Activated naive CD4-positive, alpha-beta T cell treated with anti-CD3 and anti-CD28 coated beads for 36 hours (primary cell): ENCODE results near the gene LHFPL6. TPM values are rescaled to one million over a fixed set of nuclear protein-coding genes. Genes with fewer than 3 reads are reported as not detected.

Source experiments
- CTCF ChIA-PET: fragments of 350-600 bp; sonication (Branson Sonifier 250); formaldehyde crosslinking; loops from one replicate; lab custom pipeline; 2021; ENCODE audit warnings: antibody characterized with exemption; lab: Charles Lee
- DNase-seq: peaks from one replicate; pipeline ENCODE4 v3.0.0-alpha.2; 2020
- H3K27ac Mint-ChIP-seq: one replicate; pipeline ENCODE4 v1.8.0; 2021; ENCODE audit warnings: mild to moderate bottlenecking, mixed read lengths
- H3K27me3 Mint-ChIP-seq: one replicate; pipeline ENCODE4 v1.8.0; 2021; ENCODE audit warnings: low read depth, mixed read lengths
- H3K36me3 Mint-ChIP-seq: one replicate; pipeline ENCODE4 v1.8.0; 2021; ENCODE audit warnings: low read depth, mixed read lengths
- H3K4me1 Mint-ChIP-seq: one replicate; pipeline ENCODE4 v1.8.0; 2021; ENCODE audit warnings: low read depth, mixed read lengths
- H3K4me3 Mint-ChIP-seq: one replicate; pipeline ENCODE4 v1.8.0; 2021; ENCODE audit warnings: mild to moderate bottlenecking, moderate library complexity, mixed read lengths
- H3K9me3 Mint-ChIP-seq: one replicate; pipeline ENCODE4 v1.8.0; 2021; ENCODE audit warnings: mixed read lengths
- intact Hi-C: fragments of 100-400 bp; cut with micrococcal nuclease; formaldehyde crosslinking; loops from one replicate; pipeline ENCODE4 v1.15.1; 2023
- total RNA-seq, 2 experiments: library from RNA; stranded (reverse); gene quantifications; one replicate each; pipeline ENCODE4 v1.2.3, GENCODE V29; 2021

The LHFPL6 gene
- total RNA-seq, 2 experiments from 2014 or later = 1.2 to 1.5 TPM

GRCh38 chr13:39540929-39541605, 61.9 kb downstream of the LHFPL6 start:
- no peak overlapping the region for H3K27ac Mint-ChIP-seq
- no peaks in the 10 kb centered on the region for H3K4me1 Mint-ChIP-seq
- intact Hi-C loops = no loop called here
- no peaks in the 10 kb centered on the region for H3K36me3 Mint-ChIP-seq
- H3K27me3 Mint-ChIP-seq = peaks cover 14% of the 10 kb centered on the region
- CTCF ChIA-PET = no interaction called here
- DNase-seq = no peak
- H3K9me3 Mint-ChIP-seq = no peaks in the 10 kb centered on the region
- H3K4me3 Mint-ChIP-seq = no peak overlapping the region

GRCh38 chr13:39538816-39539790, 63.9 kb downstream of the LHFPL6 start:
- Mint-ChIP-seq H3K27me3 (peaks cover 11% of the 10 kb centered on the region), H3K4me1 (no peaks in the 10 kb centered on the region), H3K36me3 (no peaks in the 10 kb centered on the region), H3K9me3 (no peaks in the 10 kb centered on the region), H3K4me3 (no peak overlapping the region), H3K27ac (no peak overlapping the region)
- intact Hi-C loops = no loop called here
- DNase-seq = no peak
- CTCF ChIA-PET = interaction anchor here (0.6 kb wide), 1 partner anchor 85 kb away, joined by 4 read pairs; no protein-coding TSS in a partner anchor

DNA sequence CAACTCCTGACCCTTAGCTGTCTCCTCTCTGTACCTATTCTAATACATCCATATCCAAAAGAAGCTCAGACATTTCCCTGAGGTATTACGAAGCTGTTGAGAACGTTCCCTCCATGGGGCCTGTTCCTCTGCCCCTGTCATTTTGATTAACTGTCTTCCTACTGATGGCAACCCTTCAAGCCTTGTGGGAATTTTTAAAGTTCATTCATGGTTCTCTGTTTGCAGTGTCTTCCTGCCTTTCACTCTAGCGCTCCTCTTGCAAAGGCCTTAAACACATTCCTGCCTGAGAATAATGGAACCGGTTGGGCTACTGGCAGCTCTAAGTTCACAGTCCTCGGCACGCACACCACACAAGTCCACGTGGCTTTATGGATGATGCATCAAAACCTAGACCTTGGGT, 66.1 kb downstream of the LHFPL6 start:
- intact Hi-C loops = no loop called here
- CTCF ChIA-PET = no interaction called here
- Mint-ChIP-seq H3K9me3 (no peaks in the 10 kb centered on the region), H3K27me3 (peaks cover 10% of the 10 kb centered on the region), H3K27ac (no peak overlapping the region), H3K4me3 (no peak overlapping the region), H3K4me1 (no peaks in the 10 kb centered on the region), H3K36me3 (no peaks in the 10 kb centered on the region)
- no peak for DNase-seq

DNA sequence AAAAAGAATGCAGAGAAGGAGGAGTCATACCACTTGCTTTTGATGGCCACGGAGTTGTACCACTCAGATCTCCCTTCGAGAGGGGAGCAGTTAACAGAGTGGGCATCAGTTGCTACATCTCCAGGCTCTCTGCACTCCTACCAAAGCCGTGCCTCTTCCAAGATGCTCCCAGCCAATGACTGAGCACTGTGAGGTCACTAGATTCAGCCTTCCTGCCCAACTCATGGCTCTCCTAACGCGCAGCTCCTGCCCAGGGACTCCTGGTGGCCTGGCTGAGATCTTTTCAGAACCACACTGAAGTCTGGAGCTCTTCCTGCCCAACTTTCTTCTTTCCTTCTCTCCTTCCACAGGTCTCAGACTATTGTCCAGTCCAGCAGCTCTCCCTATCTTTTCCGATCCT, 66.7 kb downstream of the LHFPL6 start:
- H3K27ac Mint-ChIP-seq = no peak overlapping the region
- no peak for DNase-seq
- no peak overlapping the region for H3K4me3 Mint-ChIP-seq
- no peaks in the 10 kb centered on the region for H3K4me1 Mint-ChIP-seq
- peaks cover 9% of the 10 kb centered on the region for H3K27me3 Mint-ChIP-seq
- CTCF ChIA-PET = no interaction called here
- intact Hi-C loops = no loop called here
- H3K36me3 Mint-ChIP-seq = no peaks in the 10 kb centered on the region
- no peaks in the 10 kb centered on the region for H3K9me3 Mint-ChIP-seq

DNA sequence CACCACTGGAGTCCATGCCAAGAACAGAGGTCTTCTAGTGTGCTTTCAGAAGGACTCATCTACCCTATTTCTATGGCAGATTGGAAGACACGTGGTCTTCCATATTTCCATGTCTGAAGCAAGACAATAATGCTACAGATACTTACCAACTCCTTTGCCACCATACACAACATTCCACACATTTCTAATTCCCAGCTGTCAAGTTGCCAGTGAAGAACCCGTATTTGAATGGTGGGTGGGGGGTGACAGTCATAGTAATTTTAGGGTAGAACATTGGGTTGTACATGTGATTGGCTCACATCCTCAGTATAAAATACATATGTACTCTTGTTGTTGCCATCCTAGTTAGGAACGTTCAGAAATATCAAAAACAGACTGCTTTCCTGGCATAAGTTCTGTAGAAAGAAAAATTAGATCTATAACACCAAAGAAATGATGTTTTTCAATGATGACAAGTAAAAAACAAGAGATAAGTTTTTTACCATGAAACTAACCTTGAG, 69.3 kb downstream of the LHFPL6 start:
- intact Hi-C loops = no loop called here

DNA sequence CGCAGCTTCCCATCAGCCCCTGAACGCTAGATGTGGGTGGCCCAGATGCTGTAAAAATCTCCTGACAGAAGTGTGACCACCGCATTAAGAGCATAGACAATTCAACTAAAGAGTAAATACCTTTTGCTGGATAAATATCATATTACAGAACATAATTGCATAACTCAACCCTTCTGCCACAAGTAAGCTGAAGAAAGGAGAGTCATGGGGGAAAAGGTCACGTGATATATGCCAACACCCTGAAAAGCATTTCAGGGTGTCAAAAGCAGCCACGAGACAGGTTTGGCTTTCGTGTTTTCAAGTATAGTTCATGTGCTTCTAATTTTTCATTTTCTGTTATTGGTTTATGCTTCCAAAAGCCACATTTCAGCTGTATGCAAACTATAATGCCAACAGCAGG, 71.3 kb downstream of the LHFPL6 start:
- peaks cover 25% of the 10 kb centered on the region for H3K27me3 Mint-ChIP-seq
- no peaks in the 10 kb centered on the region for H3K9me3 Mint-ChIP-seq
- no peaks in the 10 kb centered on the region for H3K36me3 Mint-ChIP-seq
- no peaks in the 10 kb centered on the region for H3K4me1 Mint-ChIP-seq
- no peak overlapping the region for H3K4me3 Mint-ChIP-seq
- CTCF ChIA-PET = interaction anchor here (0.7 kb wide), 1 partner anchor 132 kb away, joined by 3 read pairs; no protein-coding TSS in a partner anchor
- DNase-seq = no peak
- no peak overlapping the region for H3K27ac Mint-ChIP-seq
- intact Hi-C loops = no loop called here

More for the DNA sequence above, 69.3 kb downstream of the LHFPL6 start:
- CTCF ChIA-PET = no interaction called here
- Mint-ChIP-seq H3K4me3 (no peak overlapping the region), H3K4me1 (no peaks in the 10 kb centered on the region), H3K27ac (no peak overlapping the region), H3K9me3 (no peaks in the 10 kb centered on the region), H3K36me3 (no peaks in the 10 kb centered on the region), H3K27me3 (peaks cover 16% of the 10 kb centered on the region)
- DNase-seq = no peak

DNA sequence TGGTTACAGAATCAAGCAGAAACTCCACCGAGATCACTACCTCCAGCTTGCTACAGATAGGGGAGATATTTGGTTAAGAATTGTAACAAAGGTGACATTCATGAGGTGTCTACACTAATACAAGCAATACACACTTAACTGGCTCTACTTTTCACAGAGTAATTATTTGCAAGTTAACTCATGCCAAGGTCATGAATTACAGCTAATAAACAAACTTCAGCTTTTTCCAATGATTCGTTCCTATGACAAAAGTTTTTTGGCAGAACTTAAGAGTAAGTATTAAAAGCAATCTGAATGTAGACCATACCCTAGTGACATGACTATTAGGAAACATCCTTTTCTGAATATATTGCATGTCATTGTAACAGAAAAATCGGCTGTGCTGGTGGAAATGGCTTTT, 72.1 kb downstream of the LHFPL6 start:
- H3K4me3 Mint-ChIP-seq = no peak overlapping the region
- no peaks in the 10 kb centered on the region for H3K4me1 Mint-ChIP-seq
- H3K27ac Mint-ChIP-seq = no peak overlapping the region

DNA sequence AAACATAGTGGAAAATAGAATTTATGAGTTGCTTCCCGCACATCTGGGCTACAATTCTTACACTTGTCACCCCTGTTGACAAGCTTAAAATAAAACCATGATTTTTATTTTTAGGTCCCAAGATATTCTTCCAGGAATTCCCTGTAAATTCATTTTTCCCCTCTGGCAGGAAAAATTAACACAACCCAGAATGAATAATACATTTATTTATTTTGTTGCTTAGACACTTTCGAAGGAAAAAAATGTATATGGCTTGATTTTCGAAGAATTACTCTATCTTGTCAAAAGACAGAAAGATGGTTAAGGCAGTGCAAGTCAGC, 74.4 kb downstream of the LHFPL6 start:
- Mint-ChIP-seq H3K4me1 (no peaks in the 10 kb centered on the region), H3K9me3 (no peaks in the 10 kb centered on the region), H3K36me3 (no peaks in the 10 kb centered on the region), H3K27me3 (peaks cover 26% of the 10 kb centered on the region), H3K4me3 (no peak overlapping the region), H3K27ac (no peak overlapping the region)
- CTCF ChIA-PET = no interaction called here
- intact Hi-C loops = no loop called here
- DNase-seq = no peak

More for the DNA sequence above, 72.1 kb downstream of the LHFPL6 start:
- intact Hi-C loops = no loop called here
- H3K36me3 Mint-ChIP-seq = no peaks in the 10 kb centered on the region
- H3K27me3 Mint-ChIP-seq = peaks cover 22% of the 10 kb centered on the region
- no peaks in the 10 kb centered on the region for H3K9me3 Mint-ChIP-seq
- no peak for DNase-seq
- CTCF ChIA-PET = interaction anchor here (0.7 kb wide), 1 partner anchor 131 kb away, joined by 3 read pairs; no protein-coding TSS in a partner anchor

DNA sequence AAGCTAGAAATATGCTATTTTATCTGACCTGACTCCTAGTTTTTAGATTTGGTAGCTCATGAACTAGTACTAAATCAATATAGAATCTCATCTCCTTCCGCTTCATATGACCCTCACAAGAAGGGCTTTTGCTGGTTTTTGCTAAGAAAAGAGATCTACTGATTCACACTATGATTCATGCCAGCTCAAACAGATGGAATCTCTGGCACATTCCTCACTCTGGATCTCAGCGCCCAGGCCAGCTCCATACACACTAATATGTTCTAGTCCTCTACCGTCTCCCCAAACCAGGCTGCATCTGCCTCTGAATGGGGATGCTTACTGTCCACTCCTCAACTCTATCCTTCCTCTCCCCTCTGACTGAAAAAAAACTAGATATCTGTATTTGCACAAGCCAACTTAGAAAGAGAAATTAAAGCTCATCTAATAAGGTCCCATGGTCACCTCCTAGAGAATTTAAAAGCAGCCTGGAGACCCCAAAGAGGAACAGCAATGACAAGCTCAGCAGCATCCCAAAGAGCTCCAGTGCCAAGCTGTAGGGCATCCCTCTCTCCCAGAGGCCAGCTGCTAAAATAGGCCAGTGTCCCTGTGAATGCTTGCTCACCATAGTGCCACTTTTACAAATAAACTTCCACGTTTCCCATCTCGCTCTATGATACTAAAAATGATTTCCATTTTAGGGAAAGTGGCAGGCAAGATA, 74.9 kb downstream of the LHFPL6 start:
- peaks cover 26% of the 10 kb centered on the region for H3K27me3 Mint-ChIP-seq
- H3K4me1 Mint-ChIP-seq = no peaks in the 10 kb centered on the region
- CTCF ChIA-PET = interaction anchor here (0.9 to 1.0 kb wide), 2 partner anchors 84 to 383 kb away, joined by 3 read pairs; no protein-coding TSS in a partner anchor
- no peaks in the 10 kb centered on the region for H3K36me3 Mint-ChIP-seq
- DNase-seq = no peak
- no peaks in the 10 kb centered on the region for H3K9me3 Mint-ChIP-seq
- intact Hi-C loops = no loop called here
- H3K4me3 Mint-ChIP-seq = no peak overlapping the region
- H3K27ac Mint-ChIP-seq = no peak overlapping the region

DNA sequence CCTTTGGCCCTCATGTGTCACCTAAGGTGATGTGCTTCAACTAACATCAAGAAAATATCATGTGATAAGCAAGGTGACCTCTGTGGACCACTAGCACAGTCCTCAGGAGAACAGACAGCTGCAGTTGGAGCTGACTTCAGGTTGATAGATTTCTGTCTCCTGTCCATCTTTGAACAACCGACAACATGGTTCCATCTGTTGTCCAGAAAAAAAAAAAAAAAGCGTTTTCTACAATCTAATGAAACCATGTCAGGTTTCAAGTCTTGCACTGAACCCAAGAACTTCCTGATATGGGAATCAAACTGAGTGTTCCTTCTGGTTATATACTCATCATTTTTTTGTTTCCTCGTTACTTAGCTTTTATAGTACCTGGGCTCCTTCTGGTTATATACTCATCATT, 75.7 kb downstream of the LHFPL6 start:
- Mint-ChIP-seq H3K27ac (no peak overlapping the region), H3K4me1 (no peaks in the 10 kb centered on the region), H3K9me3 (no peaks in the 10 kb centered on the region), H3K4me3 (no peak overlapping the region), H3K27me3 (peaks cover 24% of the 10 kb centered on the region), H3K36me3 (no peaks in the 10 kb centered on the region)
- DNase-seq = no peak
- intact Hi-C loops = no loop called here
- CTCF ChIA-PET = interaction anchor here (1.0 kb wide), 1 partner anchor 382 kb away, joined by 3 read pairs; no protein-coding TSS in a partner anchor

DNA sequence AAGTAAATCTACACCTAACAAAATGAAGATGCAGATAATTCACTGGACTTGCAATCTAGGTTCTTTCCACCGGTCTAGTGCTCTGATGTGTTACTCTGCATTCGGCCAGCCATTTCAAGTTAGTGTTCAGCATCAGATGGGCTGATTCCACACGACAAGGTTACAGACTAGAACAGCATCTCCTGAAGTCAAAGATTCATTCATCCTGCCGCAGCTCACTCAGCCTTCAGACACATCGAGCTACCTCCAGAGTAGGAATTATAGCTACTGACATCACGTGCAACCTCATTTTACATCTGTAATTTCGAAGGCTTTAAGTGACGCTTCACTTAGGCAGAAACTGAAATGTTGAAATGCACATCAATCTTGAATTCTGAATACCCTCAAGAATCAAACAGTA, 76.5 kb downstream of the LHFPL6 start:
- H3K4me3 Mint-ChIP-seq = no peak overlapping the region
- CTCF ChIA-PET = interaction anchor here (0.6 kb wide), 1 partner anchor 132 kb away, joined by 4 read pairs; no protein-coding TSS in a partner anchor
- no peaks in the 10 kb centered on the region for H3K9me3 Mint-ChIP-seq
- no peak for DNase-seq
- intact Hi-C loops = no loop called here
- H3K36me3 Mint-ChIP-seq = no peaks in the 10 kb centered on the region
- H3K4me1 Mint-ChIP-seq = no peaks in the 10 kb centered on the region
- peaks cover 21% of the 10 kb centered on the region for H3K27me3 Mint-ChIP-seq
- H3K27ac Mint-ChIP-seq = no peak overlapping the region

DNA sequence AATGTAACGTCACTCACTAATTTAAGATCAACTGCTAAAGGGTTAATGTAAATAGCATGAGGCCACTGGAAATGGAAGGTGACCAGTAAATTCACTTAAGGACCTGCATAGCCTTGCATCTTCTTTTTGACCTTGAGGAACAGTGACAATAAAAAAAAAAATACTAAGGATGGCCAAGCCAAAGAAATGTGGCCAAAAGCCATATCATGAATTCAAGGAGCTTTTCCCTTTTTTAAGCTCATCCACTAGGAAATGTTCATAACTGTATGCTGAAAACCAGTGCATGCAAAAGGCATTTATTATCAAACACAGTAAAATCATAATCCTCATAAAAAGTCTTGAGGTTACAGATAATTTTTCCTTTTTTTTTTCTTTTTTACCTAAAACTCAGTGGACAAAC, 77.5 kb downstream of the LHFPL6 start:
- Mint-ChIP-seq H3K27ac (no peak overlapping the region), H3K27me3 (peaks cover 16% of the 10 kb centered on the region), H3K4me1 (no peaks in the 10 kb centered on the region), H3K9me3 (no peaks in the 10 kb centered on the region), H3K36me3 (no peaks in the 10 kb centered on the region), H3K4me3 (no peak overlapping the region)
- intact Hi-C loops = no loop called here
- CTCF ChIA-PET = interaction anchor here (0.6 kb wide), 1 partner anchor 23 kb away, joined by 7 read pairs; no protein-coding TSS in a partner anchor
- no peak for DNase-seq
